OCI-LY7 (cell line): Measurements from ENCODE around the gene TTC31. TPM values are rescaled to one million over a fixed set of nuclear protein-coding genes. Genes with fewer than 3 reads are reported as not detected.

Experiments
- BruUV-seq: library from RNA; stranded (reverse); fragments of 400-500 nt; replicated peaks from 2 replicates; lab custom pipeline; 2021; lab: Mats Ljungman, UMichigan
- CTCF ChIA-PET: fragments of 300-600 bp; sonication (Branson Sonifier 250); formaldehyde crosslinking; loops from one replicate; lab custom pipeline; 2022; ENCODE audit warnings: antibody characterized with exemption; ENCODE audit not compliant: unreplicated experiment; lab: Charles Lee
- POLR2A ChIA-PET: fragments of 300-600 bp; sonication (Branson Sonifier 250); formaldehyde crosslinking; loops from one replicate; lab custom pipeline; 2022; ENCODE audit warnings: antibody characterized with exemption; lab: Charles Lee
- DNase-seq: peaks from one replicate; pipeline ENCODE4 v3.0.0-alpha.2; 2015; ENCODE audit warnings: low spot score
- H2AFZ ChIP-seq: fragments of 200-600 bp; sonication (generic), shearing (Covaris generic); 2 replicates; pipeline ENCODE4 v1.6.1; 2014; ENCODE audit warnings: mild to moderate bottlenecking, antibody characterized with exemption, low read length, moderate library complexity
- H3K27ac ChIP-seq: fragments of 200-600 bp; sonication (generic); 2 replicates; pipeline ENCODE4 v1.5.1; 2014; ENCODE audit warnings: mixed run types, low read depth, mild to moderate bottlenecking, moderate library complexity, low read length, inconsistent platforms; ENCODE audit not compliant: poor library complexity, severe bottlenecking
- H3K36me3 ChIP-seq: fragments of 200-600 bp; sonication (generic); 2 replicates; pipeline ENCODE4 v1.6.1; 2014; ENCODE audit warnings: mild to moderate bottlenecking, antibody characterized with exemption, low read length, moderate library complexity, mixed read lengths; ENCODE audit not compliant: insufficient read depth
- H3K4me1 ChIP-seq: fragments of 200-600 bp; sonication (generic); 2 replicates; pipeline ENCODE4 v1.5.1; 2014; ENCODE audit warnings: mild to moderate bottlenecking, low read length; ENCODE audit not compliant: insufficient read depth, poor library complexity, severe bottlenecking
- H3K4me2 ChIP-seq: fragments of 200-600 bp; sonication (generic); 2 replicates; pipeline ENCODE4 v1.6.1; 2014; ENCODE audit warnings: mild to moderate bottlenecking, low read length
- H3K4me3 ChIP-seq: fragments of 200-600 bp; sonication (generic); 2 replicates; pipeline ENCODE4 v1.5.1; 2014; ENCODE audit warnings: mild to moderate bottlenecking, low read depth, low read length; ENCODE audit not compliant: poor library complexity, severe bottlenecking
- H3K79me2 ChIP-seq: fragments of 200-600 bp; sonication (generic); 2 replicates; pipeline ENCODE4 v1.6.1; 2016; ENCODE audit warnings: low read depth, mild to moderate bottlenecking, low read length, moderate library complexity, mixed read lengths; ENCODE audit not compliant: insufficient read depth
- H3K9me2 ChIP-seq: fragments of 200-600 bp; sonication (generic); 2 replicates; pipeline ENCODE4 v1.6.1; 2016; ENCODE audit warnings: mild to moderate bottlenecking, low read length, mixed read lengths; ENCODE audit not compliant: insufficient read depth
- H3K9me3 ChIP-seq: fragments of 200-600 bp; sonication (generic); 2 replicates; pipeline ENCODE4 v1.6.1; 2014; ENCODE audit warnings: mild to moderate bottlenecking, mixed run types, low read length, mixed read lengths
- H4K20me1 ChIP-seq: fragments of 200-600 bp; sonication (generic); 2 replicates; pipeline ENCODE4 v1.6.1; 2014; ENCODE audit warnings: mild to moderate bottlenecking, antibody characterized with exemption, low read length, moderate library complexity, mixed read lengths; ENCODE audit not compliant: insufficient read depth
- CTCF ChIP-seq: fragments of 200-600 bp; sonication (generic); conservative IDR thresholded peaks from 2 replicates; pipeline ENCODE4 v1.5.1; 2014; ENCODE audit warnings: mild to moderate bottlenecking, antibody characterized with exemption, low read length, moderate library complexity, mixed read lengths
- EZH2phosphoT487 ChIP-seq: fragments of 200-600 bp; sonication (generic); IDR thresholded peaks from 2 replicates; pipeline ENCODE4 v1.6.1; 2018; ENCODE audit warnings: low read depth, borderline replicate concordance, mild to moderate bottlenecking, mixed run types, antibody characterized with exemption, low read length, moderate library complexity, mixed read lengths
- intact Hi-C: fragments of 100-400 bp; cut with micrococcal nuclease; formaldehyde crosslinking; loops from one replicate; pipeline ENCODE4 v1.10.0; 2022; ENCODE audit not compliant: unreplicated experiment
- total RNA-seq, 2 experiments: library from RNA; depleted of rRNA in 1 of 2; stranded (reverse); fragments of >200 nt in 1 of 2; shearing (Covaris generic) in 1 of 2; gene quantifications; 2 replicates each; pipeline ENCODE4 v1.2.3, GENCODE V29; 2014 to 2022

TTC31 gene
- total RNA-seq, 2 experiments from 2014 or later: 31.5 to 34.6 TPM

DNA sequence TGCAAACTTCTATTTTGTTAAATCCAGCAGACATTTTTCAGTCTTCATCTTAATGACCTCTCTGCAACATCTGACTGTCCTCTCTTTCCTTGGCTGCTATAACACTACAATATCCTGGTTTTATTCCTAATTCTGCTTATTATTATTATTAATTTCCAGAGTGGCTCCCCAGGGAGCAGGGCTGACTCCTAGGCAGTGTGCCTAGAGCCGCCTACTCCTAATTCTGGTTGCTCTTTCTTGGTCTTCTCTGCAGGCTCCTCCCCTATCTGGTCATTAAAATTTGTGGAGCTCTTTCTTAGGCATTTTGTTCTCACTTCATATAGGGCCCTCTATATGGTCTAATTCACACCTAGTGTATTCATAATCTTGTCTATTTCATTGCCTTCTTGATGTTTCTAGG, 60.1 kb downstream of the TTC31 start:
- ChIA-PET POLR2A (interaction anchor here (0.5 to 1.0 kb wide), 3 partner anchors 78 to 288 kb away, joined by 3 read pairs; partner anchors contain the start of gene MOGS), CTCF (no interaction called here)
- H3K9me3 ChIP-seq: no peaks in the 10 kb centered on the region
- no peak for DNase-seq
- no peaks in the 10 kb centered on the region for H3K4me1 ChIP-seq
- BruUV-seq: no TSS peak
- no peaks in the 10 kb centered on the region for H3K9me2 ChIP-seq
- H3K36me3 ChIP-seq: no peaks in the 10 kb centered on the region
- H3K27ac ChIP-seq: no peak overlapping the region
- no peak for TF ChIP-seq EZH2phosphoT487
- TF ChIP-seq CTCF: no peak
- intact Hi-C loops: no loop called here
- H2AFZ ChIP-seq: no peak overlapping the region
- no peaks in the 10 kb centered on the region for H4K20me1 ChIP-seq
- H3K4me2 ChIP-seq: no peak overlapping the region
- H3K79me2 ChIP-seq: no peaks in the 10 kb centered on the region
- H3K4me3 ChIP-seq: no peak overlapping the region

Other genes with a start within 250 kb of the TTC31 start
- 1.1 and 1.2 TPM in 2 replicates for gene SLC4A5, start 139.7 kb upstream of the TTC31 start, total RNA-seq (2014; rRNA removed; shearing (Covaris generic))
- gene SLC4A5, start 139.7 kb upstream of the TTC31 start, total RNA-seq (2022): 3.4 and 7.0 TPM in 2 replicates
- gene DCTN1, start 102.8 kb upstream of the TTC31 start, total RNA-seq (2014; rRNA removed; shearing (Covaris generic)): 45.5 and 50.3 TPM in 2 replicates
- gene DCTN1, start 102.8 kb upstream of the TTC31 start, total RNA-seq (2022): 100 and 105 TPM in 2 replicates
- gene C2orf81, start 61.5 kb upstream of the TTC31 start, total RNA-seq (2014; rRNA removed; shearing (Covaris generic)): 3.2 and 5.5 TPM in 2 replicates
- gene C2orf81, start 61.5 kb upstream of the TTC31 start, total RNA-seq (2022): 20.7 and 22.5 TPM in 2 replicates
- gene WDR54, start 61.4 kb upstream of the TTC31 start, total RNA-seq (2014; rRNA removed; shearing (Covaris generic)): 55.5 and 64.7 TPM in 2 replicates
- gene WDR54, start 61.4 kb upstream of the TTC31 start, total RNA-seq (2022): 82.5 and 89.5 TPM in 2 replicates
- gene RTKN, start 41.1 kb upstream of the TTC31 start, total RNA-seq (2014; rRNA removed; shearing (Covaris generic)): 1.3 and 2.3 TPM in 2 replicates
- gene RTKN, start 41.1 kb upstream of the TTC31 start, total RNA-seq (2022): 5.4 and 7.7 TPM in 2 replicates
- 29.2 and 38.7 TPM in 2 replicates for gene INO80B, start 28.0 kb upstream of the TTC31 start, total RNA-seq (2014; rRNA removed; shearing (Covaris generic))
- gene INO80B, start 28.0 kb upstream of the TTC31 start, total RNA-seq (2022): 43.1 and 44.5 TPM in 2 replicates
- 70.7 and 70.8 TPM in 2 replicates for gene WBP1, start 24.6 kb upstream of the TTC31 start, total RNA-seq (2014; rRNA removed; shearing (Covaris generic))
- 68.8 and 83.8 TPM in 2 replicates for gene WBP1, start 24.6 kb upstream of the TTC31 start, total RNA-seq (2022)
- 46.9 and 51.3 TPM in 2 replicates for gene MOGS, start 17.7 kb upstream of the TTC31 start, total RNA-seq (2014; rRNA removed; shearing (Covaris generic))
- 50.1 and 52.7 TPM in 2 replicates for gene MOGS, start 17.7 kb upstream of the TTC31 start, total RNA-seq (2022)
- gene MRPL53, start 10.4 kb upstream of the TTC31 start, total RNA-seq (2014; rRNA removed; shearing (Covaris generic)): 46.1 and 85.7 TPM in 2 replicates
- 90.0 and 102 TPM in 2 replicates for gene MRPL53, start 10.4 kb upstream of the TTC31 start, total RNA-seq (2022)
- gene CCDC142, start 83 bp upstream of the TTC31 start, total RNA-seq (2014; rRNA removed; shearing (Covaris generic)): 52.3 and 53.0 TPM in 2 replicates
- gene CCDC142, start 83 bp upstream of the TTC31 start, total RNA-seq (2022): 42.5 and 52.0 TPM in 2 replicates
- not detected in 2 replicates for gene LBX2, start 16.5 kb downstream of the TTC31 start, total RNA-seq (2014; rRNA removed; shearing (Covaris generic))
- gene LBX2, start 16.5 kb downstream of the TTC31 start, total RNA-seq (2022): not detected in 2 replicates
- 9.9 and 16.7 TPM in 2 replicates for gene PCGF1, start 24.6 kb downstream of the TTC31 start, total RNA-seq (2014; rRNA removed; shearing (Covaris generic))
- gene PCGF1, start 24.6 kb downstream of the TTC31 start, total RNA-seq (2022): 15.9 and 21.5 TPM in 2 replicates
- not detected in 2 replicates for gene TLX2, start 31.4 kb downstream of the TTC31 start, total RNA-seq (2014; rRNA removed; shearing (Covaris generic))
- not detected in 2 replicates for gene TLX2, start 31.4 kb downstream of the TTC31 start, total RNA-seq (2022)
- 0.32 and 0.54 TPM in 2 replicates for gene DQX1, start 43.1 kb downstream of the TTC31 start, total RNA-seq (2014; rRNA removed; shearing (Covaris generic))
- 0.76 and 1.8 TPM in 2 replicates for gene DQX1, start 43.1 kb downstream of the TTC31 start, total RNA-seq (2022)
- 163 and 188 TPM in 2 replicates for gene AUP1, start 46.6 kb downstream of the TTC31 start, total RNA-seq (2014; rRNA removed; shearing (Covaris generic))
- 121 and 122 TPM in 2 replicates for gene AUP1, start 46.6 kb downstream of the TTC31 start, total RNA-seq (2022)
- 54.8 and 60.4 TPM in 2 replicates for gene HTRA2, start 46.9 kb downstream of the TTC31 start, total RNA-seq (2014; rRNA removed; shearing (Covaris generic))
- gene HTRA2, start 46.9 kb downstream of the TTC31 start, total RNA-seq (2022): 50.7 and 59.4 TPM in 2 replicates
- 0.72 and 0.98 TPM in 2 replicates for gene LOXL3, start 70.9 kb downstream of the TTC31 start, total RNA-seq (2014; rRNA removed; shearing (Covaris generic))
- gene LOXL3, start 70.9 kb downstream of the TTC31 start, total RNA-seq (2022): 0.21 and 0.79 TPM in 2 replicates
- gene DOK1, start 71.6 kb downstream of the TTC31 start, total RNA-seq (2014; rRNA removed; shearing (Covaris generic)): 13.4 and 19.3 TPM in 2 replicates
- 9.5 and 9.7 TPM in 2 replicates for gene DOK1, start 71.6 kb downstream of the TTC31 start, total RNA-seq (2022)
- not detected in 2 replicates for gene M1AP, start 165.2 kb downstream of the TTC31 start, total RNA-seq (2014; rRNA removed; shearing (Covaris generic))
- not detected in 2 replicates for gene M1AP, start 165.2 kb downstream of the TTC31 start, total RNA-seq (2022)
- 2.3 and 3.4 TPM in 2 replicates for gene SEMA4F, start 171.2 kb downstream of the TTC31 start, total RNA-seq (2014; rRNA removed; shearing (Covaris generic))
- 3.3 and 4.3 TPM in 2 replicates for gene SEMA4F, start 171.2 kb downstream of the TTC31 start, total RNA-seq (2022)